ENCODE measurements around the gene BHLHA9.
A peak's percentile ranks its signal among the peaks of the same experiment; 100 is the strongest.

BHLHA9 gene

DNA sequence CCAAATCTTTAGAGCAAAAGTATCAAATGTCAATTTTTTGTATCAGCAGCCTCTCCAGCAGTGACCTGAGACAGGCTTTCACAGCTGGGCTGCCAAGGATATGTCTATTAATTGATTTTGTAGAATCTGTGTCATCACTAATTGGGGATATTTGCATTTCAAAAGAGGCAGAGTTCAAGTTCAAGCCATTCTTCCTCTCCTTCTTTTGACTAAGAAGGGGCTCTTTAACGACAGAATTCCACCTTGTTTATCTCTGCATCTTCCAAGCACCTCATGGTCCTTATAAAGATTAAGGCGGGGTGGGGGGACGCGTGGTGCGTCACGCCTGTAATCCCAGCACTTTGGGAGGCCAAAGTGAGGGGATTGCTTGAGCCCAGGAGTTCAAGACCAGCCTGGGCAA, 15.2 kb upstream of the BHLHA9 start:
- no peak for TF ChIP-seq ZFX (IDR thresholded peaks at IDR 0.05; ENCODE audit: borderline replicate concordance)
- TF ChIP-seq, protein P1, sequence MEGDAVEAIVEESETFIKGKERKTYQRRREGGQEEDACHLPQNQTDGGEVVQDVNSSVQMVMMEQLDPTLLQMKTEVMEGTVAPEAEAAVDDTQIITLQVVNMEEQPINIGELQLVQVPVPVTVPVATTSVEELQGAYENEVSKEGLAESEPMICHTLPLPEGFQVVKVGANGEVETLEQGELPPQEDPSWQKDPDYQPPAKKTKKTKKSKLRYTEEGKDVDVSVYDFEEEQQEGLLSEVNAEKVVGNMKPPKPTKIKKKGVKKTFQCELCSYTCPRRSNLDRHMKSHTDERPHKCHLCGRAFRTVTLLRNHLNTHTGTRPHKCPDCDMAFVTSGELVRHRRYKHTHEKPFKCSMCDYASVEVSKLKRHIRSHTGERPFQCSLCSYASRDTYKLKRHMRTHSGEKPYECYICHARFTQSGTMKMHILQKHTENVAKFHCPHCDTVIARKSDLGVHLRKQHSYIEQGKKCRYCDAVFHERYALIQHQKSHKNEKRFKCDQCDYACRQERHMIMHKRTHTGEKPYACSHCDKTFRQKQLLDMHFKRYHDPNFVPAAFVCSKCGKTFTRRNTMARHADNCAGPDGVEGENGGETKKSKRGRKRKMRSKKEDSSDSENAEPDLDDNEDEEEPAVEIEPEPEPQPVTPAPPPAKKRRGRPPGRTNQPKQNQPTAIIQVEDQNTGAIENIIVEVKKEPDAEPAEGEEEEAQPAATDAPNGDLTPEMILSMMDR (IDR thresholded peaks at IDR 0.05) = no peak
- no peak overlapping the region for H3K27ac ChIP-seq

DNA sequence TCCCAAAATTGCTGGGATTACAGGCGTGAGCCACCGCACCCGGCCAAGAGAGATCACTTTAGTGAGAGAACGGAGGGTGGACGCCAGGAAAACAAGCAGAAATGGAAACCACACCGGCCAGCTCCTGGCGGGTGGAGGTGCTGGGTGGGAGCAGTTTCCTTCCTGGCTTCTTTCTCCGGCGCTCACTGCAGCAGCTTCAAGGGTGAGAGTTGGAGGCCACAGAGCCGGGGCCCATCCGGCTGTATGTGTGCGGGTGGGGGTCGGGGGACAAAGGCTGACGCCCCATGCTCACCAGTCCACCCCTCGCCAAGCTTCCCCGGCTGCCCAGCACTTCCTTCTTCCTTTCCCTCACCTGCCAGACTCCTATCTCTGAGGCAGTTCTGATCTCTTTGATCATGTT, 13.5 kb upstream of the BHLHA9 start:
- TF ChIP-seq ZFX (IDR thresholded peaks at IDR 0.05; ENCODE audit: borderline replicate concordance) = no peak
- TF ChIP-seq, protein P1 (IDR thresholded peaks at IDR 0.05) = no peak
- no peak overlapping the region for H3K27ac ChIP-seq

DNA sequence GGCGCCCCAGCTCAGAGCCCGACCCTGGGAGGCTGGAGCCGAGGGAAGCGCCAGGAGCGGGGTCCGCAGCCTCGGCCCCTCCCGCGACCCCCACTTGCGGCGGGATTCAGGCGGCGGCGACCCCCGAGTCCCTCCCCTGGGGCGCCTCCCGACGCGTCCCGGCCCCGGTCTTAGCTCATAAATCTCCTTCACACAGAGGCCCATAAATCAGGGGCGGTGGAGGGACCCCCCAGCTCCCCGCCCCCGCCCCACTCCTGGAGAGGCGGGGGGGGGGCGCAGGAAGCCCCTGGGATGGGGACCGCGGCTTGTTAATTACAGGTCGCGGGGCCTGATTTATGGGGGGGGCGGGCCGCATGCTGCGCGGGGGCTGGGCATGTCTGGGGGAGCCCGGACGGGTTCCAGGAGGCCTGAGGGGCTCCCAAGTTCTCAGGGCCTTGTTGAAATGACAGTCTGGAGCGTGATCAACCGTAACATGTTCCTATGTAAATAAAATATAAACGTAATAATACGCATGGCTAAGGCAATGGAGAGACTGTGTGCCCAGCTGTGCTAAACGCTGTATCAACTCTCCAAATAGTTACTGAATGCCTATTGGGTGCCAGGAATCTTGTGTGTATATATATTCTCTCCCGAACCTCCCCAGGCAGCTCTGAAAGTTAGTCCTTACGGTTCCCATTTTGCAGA, 10.0 kb upstream of the BHLHA9 start:
- TF ChIP-seq, protein P1 (IDR thresholded peaks at IDR 0.05) = no peak
- TF ChIP-seq ZFX (IDR thresholded peaks at IDR 0.05; ENCODE audit: borderline replicate concordance) = no peak
- H3K27ac ChIP-seq = peak overlapping the region; percentile 78

DNA sequence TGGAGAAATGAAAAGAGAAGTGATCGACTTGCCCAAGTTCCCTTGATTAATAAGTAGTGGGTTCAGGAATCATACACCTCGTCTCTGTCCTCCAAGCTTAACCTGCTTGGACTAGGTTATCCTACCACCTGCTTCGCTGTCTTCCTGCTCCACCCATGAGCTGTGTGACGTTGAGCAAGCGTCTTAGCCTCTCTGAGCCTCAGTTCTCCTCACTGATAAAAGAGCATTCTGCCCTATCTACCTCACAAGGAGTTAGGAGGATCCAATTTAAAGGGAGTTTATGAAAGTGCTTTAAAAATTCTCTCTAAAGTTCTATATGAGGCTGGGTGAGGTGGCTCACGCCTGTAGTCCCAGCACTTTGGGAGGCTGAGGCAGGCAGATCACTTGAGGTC, 9.5 kb upstream of the BHLHA9 start:
- TF ChIP-seq ZFX (IDR thresholded peaks at IDR 0.05; ENCODE audit: borderline replicate concordance) = no peak
- TF ChIP-seq, protein P1 (IDR thresholded peaks at IDR 0.05) = no peak
- no peak overlapping the region for H3K27ac ChIP-seq

DNA sequence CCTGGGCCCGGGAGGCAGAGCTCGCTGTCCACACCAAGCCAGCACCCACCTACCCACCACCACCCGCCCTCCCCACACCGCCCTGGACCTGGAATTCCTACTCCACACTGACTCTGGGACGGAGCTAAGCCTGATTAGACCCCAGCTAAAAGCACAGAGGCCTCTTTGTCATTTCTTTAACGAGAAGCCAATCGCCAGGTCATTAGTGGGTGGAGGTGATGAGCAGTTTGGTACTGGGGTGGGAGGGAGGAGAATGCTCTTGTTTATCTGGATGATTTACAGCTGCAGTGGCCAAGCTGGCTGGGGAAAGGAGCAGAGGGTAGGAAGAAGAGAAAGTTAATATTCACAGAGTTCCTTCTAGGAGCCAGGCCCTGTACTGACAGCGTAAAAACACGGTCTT, 6.0 kb upstream of the BHLHA9 start:
- TF ChIP-seq ZFX (IDR thresholded peaks at IDR 0.05; ENCODE audit: borderline replicate concordance) = no peak
- TF ChIP-seq, protein P1 (IDR thresholded peaks at IDR 0.05) = no peak
- no peak overlapping the region for H3K27ac ChIP-seq

DNA sequence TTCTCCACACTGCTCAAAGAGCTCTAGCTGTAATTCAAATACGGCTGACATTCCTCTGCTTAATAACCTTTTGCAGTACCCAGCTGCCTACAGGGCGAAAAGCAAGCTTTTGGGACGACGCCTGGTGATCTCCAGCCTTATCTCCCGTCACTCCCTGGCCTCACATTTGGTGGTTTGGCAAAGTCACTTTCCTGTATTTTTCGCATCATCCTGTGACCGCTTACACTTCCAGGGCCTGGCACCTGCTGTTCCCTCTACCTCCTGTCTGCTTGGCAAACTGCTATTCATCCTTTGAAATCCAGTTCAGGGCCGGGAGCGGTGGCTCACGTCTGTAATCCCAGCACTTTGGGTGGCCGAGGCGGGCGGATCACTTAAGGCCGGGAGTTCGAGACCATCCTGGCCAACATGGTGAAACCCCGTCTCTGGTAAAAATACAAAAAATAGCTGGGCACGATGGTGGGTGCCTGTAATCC, 2.7 kb upstream of the BHLHA9 start:
- TF ChIP-seq ZFX (IDR thresholded peaks at IDR 0.05; ENCODE audit: borderline replicate concordance) = no peak
- TF ChIP-seq, protein P1 (IDR thresholded peaks at IDR 0.05) = no peak

DNA sequence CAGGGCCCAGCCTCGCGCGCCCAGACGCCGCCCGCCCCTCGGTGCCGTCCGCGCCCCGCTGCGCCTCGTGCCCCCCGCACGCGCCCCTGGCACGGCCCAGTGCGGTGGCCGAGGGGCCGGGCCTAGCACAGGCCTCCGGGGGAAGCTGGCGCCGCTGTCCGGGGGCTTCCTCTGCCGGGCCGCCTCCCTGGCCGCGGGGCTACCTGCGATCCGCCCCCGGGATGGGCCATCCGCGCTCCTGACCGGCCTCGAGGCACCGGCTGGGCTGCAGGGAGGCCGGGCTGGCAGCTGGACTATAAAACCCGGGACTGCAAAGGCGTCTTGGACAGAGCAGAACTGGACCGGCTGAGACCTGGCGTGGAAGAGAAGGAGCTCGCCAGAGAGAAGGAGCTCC, 783 bp downstream of the BHLHA9 start:
- no peak for TF ChIP-seq ZFX (IDR thresholded peaks at IDR 0.05; ENCODE audit: borderline replicate concordance)
- TF ChIP-seq, protein P1 (IDR thresholded peaks at IDR 0.05) = no peak
- H3K27ac ChIP-seq = no peak overlapping the region

More for the DNA sequence above, 2.7 kb upstream of the BHLHA9 start:
- peak overlapping the region; percentile 76 for H3K27ac ChIP-seq

Measured in 22Rv1 (cell line).